Naive B cell (primary cell): Measurements from ENCODE around the gene GPC3. TPM values are rescaled to one million over a fixed set of nuclear protein-coding genes. Genes with fewer than 3 reads are reported as not detected.
"Not testable (repeated sequence)": the region's sequence is repeated elsewhere in the genome, so short reads cannot be mapped to it uniquely, and the experiment has no call there.

Experiments used
- ATAC-seq, 2 donors: fragments of 150-1000 bp; cut with Tn5 transposase; 2 replicates each; pipeline ENCODE4 v1.10.0; 2021; ENCODE audit warnings: low read depth in 2 of 2, mild to moderate bottlenecking in 2 of 2, moderate library complexity in 2 of 2
- DNase-seq: peaks from one replicate; pipeline ENCODE4 v3.0.0; 2022
- H3K27ac Mint-ChIP-seq, 6 donors: one replicate each; pipeline ENCODE4 v1.8.0; 2020 to 2022; ENCODE audit warnings: mild to moderate bottlenecking in 6 of 6, mixed read lengths in 6 of 6, moderate library complexity in 5 of 6, inconsistent platforms in 2 of 6
- H3K27me3 Mint-ChIP-seq, 3 donors: one replicate each; pipeline ENCODE4 v1.8.0; 2021 to 2022; ENCODE audit warnings: mixed read lengths in 3 of 3, mild to moderate bottlenecking in 1 of 3
- H3K36me3 Mint-ChIP-seq, 2 donors: one replicate each; pipeline ENCODE4 v1.8.0; 2020 to 2022; ENCODE audit warnings: mixed read lengths in 2 of 2, inconsistent platforms in 1 of 2, mild to moderate bottlenecking in 1 of 2
- H3K4me1 Mint-ChIP-seq, 3 donors: one replicate each; pipeline ENCODE4 v1.8.0; 2020 to 2022; ENCODE audit warnings: mixed read lengths in 3 of 3, inconsistent platforms in 1 of 3, mild to moderate bottlenecking in 1 of 3, moderate library complexity in 1 of 3
- H3K4me3 Mint-ChIP-seq, 8 donors: one replicate each; pipeline ENCODE4 v1.8.0; 2020 to 2022; ENCODE audit warnings: mild to moderate bottlenecking in 8 of 8, mixed read lengths in 8 of 8, moderate library complexity in 8 of 8, inconsistent platforms in 2 of 8
- H3K9me3 Mint-ChIP-seq, 7 donors: one replicate each; pipeline ENCODE4 v1.8.0; 2020 to 2022; ENCODE audit warnings: mixed read lengths in 7 of 7, mild to moderate bottlenecking in 5 of 7, inconsistent platforms in 2 of 7, moderate library complexity in 1 of 7
- polyA plus RNA-seq, 6 donors: library from polyadenylated mRNA; unstranded; fragments of 300-500 nt; fragmentation: Illumina TruSeq; gene quantifications; one replicate each; pipeline ENCODE4 v1.2.3, GENCODE V29; 2021; ENCODE audit warnings: low read depth in 6 of 6

GPC3 gene
- polyA plus RNA-seq, 6 donors from 2014 or later = not detected

- Mint-ChIP-seq H3K27me3 (peaks cover 0 to 12% (median 6%) of the 10 kb centered on the region in 3 donors), H3K27ac (no peak overlapping the region), H3K4me3 (no peak overlapping the region), H3K9me3 (peaks cover 0 to 7% (median 0%) of the 10 kb centered on the region in 7 donors), H3K36me3 (no peaks in the 10 kb centered on the region), H3K4me1 (no peaks in the 10 kb centered on the region)
- DNase-seq = no peak
- ATAC-seq = no peak
Observed at GRCh38 chrX:134010690-134011089, 25.3 kb upstream of the GPC3 start.

GRCh38 chrX:134007716-134008115, 22.3 kb upstream of the GPC3 start:
- ATAC-seq (no peak), DNase-seq (no peak)
- Mint-ChIP-seq H3K27me3 (peaks cover 5 to 33% (median 17%) of the 10 kb centered on the region in 3 donors), H3K9me3 (peaks cover 0 to 7% (median 0%) of the 10 kb centered on the region in 7 donors), H3K27ac (no peak overlapping the region), H3K4me3 (no peak overlapping the region), H3K36me3 (no peaks in the 10 kb centered on the region), H3K4me1 (no peaks in the 10 kb centered on the region)

DNA sequence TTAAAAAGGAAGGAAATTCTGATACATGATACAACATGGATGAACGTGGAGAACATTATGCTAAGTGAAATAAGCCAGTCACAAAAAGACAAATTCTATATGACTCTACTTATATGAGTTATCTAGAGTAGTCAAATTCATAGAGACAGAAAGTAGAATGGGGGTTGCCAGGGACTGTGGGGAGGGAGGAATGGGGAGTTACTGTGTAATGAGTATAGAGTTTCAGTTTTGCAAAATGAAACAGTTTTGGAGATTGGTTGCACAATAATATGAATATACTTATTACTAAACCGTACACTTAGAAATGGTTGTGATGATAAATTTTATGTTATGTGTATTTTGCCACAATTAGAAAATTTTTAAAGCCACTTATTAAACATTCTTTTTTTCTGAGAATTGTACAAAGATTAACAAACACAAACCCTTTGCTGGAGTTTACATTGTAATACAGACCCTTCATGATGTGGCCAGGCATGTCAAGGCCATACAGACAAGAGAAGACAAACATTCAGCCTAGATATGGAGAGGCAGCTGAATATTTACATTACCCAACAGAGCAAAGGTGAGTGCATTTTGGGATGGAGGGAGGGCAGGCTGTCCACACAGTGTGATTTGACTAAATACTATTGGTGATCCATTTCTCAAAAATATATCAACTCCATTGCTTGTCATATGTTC, 21.2 kb upstream of the GPC3 start:
- no peak for ATAC-seq
- H3K27ac Mint-ChIP-seq = no peak overlapping the region
- H3K9me3 Mint-ChIP-seq = no peaks in the 10 kb centered on the region
- no peak for DNase-seq
- H3K4me3 Mint-ChIP-seq = no peak overlapping the region
- no peaks in the 10 kb centered on the region for H3K36me3 Mint-ChIP-seq
- no peaks in the 10 kb centered on the region for H3K4me1 Mint-ChIP-seq
- peaks cover 6 to 31% (median 12%) of the 10 kb centered on the region in 3 donors for H3K27me3 Mint-ChIP-seq

GRCh38 chrX:134004084-134004483, 18.7 kb upstream of the GPC3 start:
- no peak overlapping the region for H3K4me3 Mint-ChIP-seq
- no peak for ATAC-seq
- no peak for DNase-seq
- H3K4me1 Mint-ChIP-seq = no peaks in the 10 kb centered on the region
- peaks cover 11 to 37% (median 16%) of the 10 kb centered on the region in 3 donors for H3K27me3 Mint-ChIP-seq
- no peak overlapping the region for H3K27ac Mint-ChIP-seq
- H3K36me3 Mint-ChIP-seq = no peaks in the 10 kb centered on the region
- no peaks in the 10 kb centered on the region for H3K9me3 Mint-ChIP-seq

DNA sequence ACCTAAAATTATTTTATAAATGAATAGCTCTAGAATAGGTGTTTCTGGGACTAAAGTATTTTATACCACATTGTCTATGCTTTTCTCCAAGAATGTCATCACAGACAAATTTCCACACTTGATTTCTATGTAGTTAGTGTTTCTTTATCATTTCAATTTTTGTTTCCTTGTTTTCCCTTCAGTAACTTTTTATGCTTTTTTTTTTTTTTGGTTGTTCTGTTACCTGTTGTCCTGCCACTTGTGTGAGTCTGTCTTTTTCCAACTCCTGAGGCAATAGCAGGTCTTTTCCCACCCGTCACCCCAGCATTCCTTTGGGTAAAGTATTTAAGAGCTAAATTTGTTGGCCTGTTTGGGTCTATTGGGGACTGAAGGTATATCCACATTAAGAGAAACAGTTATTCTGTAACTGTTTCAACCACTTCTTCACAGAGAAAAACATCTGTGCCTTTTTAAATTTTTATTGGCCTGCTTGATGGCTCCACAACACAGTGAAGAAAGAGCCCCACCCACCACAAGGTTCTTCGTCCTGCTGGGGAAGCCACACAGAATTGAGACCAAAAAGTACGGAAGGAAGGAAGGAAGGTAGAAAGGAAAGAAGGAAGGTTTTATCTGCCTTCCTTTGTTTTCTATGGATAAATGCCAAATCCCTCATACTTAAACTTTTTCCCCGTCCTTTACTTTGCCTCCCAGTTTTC, 17.7 kb upstream of the GPC3 start:
- DNase-seq (no peak), ATAC-seq (no peak)
- Mint-ChIP-seq H3K27me3 (peaks cover 11 to 30% (median 16%) of the 10 kb centered on the region in 3 donors), H3K36me3 (no peaks in the 10 kb centered on the region), H3K27ac (no peak overlapping the region), H3K4me3 (no peak overlapping the region), H3K9me3 (no peaks in the 10 kb centered on the region), H3K4me1 (no peaks in the 10 kb centered on the region)

DNA sequence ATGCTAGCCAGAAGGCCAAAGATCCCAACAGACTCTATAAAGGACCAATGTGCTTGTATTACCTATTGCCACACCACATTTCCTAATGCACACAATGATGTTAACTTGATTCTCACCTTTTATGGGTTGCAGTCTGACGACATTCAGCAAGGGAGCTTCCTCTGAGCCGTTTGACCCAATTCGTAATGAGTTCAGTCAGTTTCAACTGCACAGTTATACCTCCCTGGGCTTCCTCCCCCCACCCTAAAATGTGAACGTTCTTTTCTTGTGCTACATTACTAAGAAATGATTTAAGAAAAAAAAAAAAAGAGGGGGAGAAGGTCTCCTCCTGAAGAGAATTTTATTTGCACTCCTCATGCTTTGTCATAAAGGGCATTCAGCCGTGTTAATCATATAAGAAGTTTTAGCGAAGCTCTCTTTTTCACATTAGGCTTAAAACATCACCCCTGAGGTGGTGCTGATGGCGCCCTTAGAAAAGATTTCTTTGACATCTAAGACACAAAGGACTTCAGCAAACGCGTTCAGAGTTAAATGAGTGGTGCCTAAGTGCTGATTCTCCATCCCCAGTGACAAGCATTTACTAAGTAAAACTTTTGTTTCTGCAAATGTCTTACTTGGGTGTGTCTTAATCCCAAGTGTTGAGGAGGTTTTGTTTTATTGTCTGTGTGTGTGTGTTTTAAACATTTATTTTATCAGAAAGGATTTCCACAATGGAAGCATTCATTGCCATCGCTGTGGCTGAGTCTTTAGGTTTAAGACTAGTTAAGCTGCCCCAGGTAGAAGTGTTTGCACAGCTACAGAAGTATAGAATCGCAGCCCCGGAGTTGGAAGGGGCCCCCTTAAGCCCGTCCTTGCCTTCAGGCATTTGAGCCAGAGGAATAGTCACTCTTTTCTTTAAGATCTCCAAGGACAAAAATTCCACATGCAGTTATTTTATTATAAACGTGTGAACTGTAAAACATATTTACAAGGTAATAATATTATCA, 15.2 kb upstream of the GPC3 start:
- Mint-ChIP-seq H3K4me1 (no peaks in the 10 kb centered on the region), H3K27ac (no peak overlapping the region), H3K36me3 (no peaks in the 10 kb centered on the region), H3K9me3 (peaks cover 0 to 2% (median 0%) of the 10 kb centered on the region in 7 donors), H3K4me3 (no peak overlapping the region), H3K27me3 (peaks cover 17 to 50% (median 20%) of the 10 kb centered on the region in 3 donors)
- no peak for DNase-seq
- ATAC-seq = no peak

DNA sequence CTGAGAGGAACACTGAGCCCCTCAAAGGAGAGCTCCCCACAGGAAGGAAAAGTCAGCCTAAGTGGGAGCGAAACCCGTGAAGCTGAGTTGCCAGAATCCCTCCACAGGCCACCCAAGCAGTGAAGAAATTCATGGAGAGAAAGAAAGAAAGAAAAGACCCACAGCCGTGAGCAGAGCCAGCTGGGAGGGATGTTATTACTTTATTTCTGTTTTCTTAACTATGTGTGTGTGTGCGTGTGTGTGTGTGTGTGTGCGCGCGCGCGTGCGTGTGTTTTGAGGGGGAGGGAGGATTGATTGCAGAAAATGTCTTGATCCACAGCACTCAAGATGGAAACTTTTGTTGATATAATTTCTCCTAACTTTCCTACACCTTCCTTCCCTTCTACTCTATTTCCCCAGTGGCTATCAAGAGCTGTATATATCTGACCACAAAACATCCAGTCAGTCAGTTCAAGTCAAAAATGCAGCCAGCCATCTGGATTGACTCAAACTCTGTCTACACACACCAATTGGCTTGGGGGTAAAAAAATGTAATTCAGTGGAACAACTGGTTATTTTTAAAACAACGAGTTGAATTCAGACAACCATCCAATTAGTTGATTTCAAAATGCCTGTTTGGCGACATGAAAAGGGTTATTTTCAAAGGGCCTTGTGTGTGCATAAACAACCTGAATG, 13.8 kb upstream of the GPC3 start:
- no peaks in the 10 kb centered on the region for H3K36me3 Mint-ChIP-seq
- H3K27me3 Mint-ChIP-seq = peaks cover 14 to 43% (median 15%) of the 10 kb centered on the region in 3 donors
- no peak overlapping the region for H3K27ac Mint-ChIP-seq
- H3K4me3 Mint-ChIP-seq = no peak overlapping the region
- peaks cover 0 to 2% (median 0%) of the 10 kb centered on the region in 7 donors for H3K9me3 Mint-ChIP-seq
- ATAC-seq (no peak), DNase-seq (no peak)
- H3K4me1 Mint-ChIP-seq = no peaks in the 10 kb centered on the region

- DNase-seq (no peak), ATAC-seq (no peak)
- Mint-ChIP-seq H3K27me3 (peaks cover 6 to 28% (median 15%) of the 10 kb centered on the region in 3 donors), H3K4me1 (no peaks in the 10 kb centered on the region), H3K36me3 (no peaks in the 10 kb centered on the region), H3K27ac (no peak overlapping the region), H3K4me3 (no peak overlapping the region), H3K9me3 (peaks cover 0 to 2% (median 0%) of the 10 kb centered on the region in 7 donors)
Observed at GRCh38 chrX:133995759-133996158, 10.4 kb upstream of the GPC3 start.

DNA sequence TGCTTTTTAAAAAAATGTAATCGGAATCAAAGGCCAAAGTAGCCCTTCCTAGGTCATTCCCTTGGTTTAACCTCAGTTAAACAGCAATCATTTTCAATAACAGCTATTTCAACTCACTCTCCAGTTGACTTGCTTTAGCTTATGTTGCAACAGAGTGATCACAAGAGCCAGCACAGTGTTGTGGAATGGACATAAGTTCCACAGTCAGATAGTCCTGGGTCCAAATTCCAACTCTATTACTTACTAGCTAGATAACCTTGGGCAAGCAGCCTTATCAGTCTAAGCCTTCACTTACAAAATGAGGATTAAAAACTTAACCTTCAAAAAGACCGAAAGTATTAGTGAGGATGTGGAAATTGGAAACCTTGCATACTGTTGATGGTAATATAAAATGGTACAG, 9.2 kb upstream of the GPC3 start:
- Mint-ChIP-seq H3K36me3 (no peaks in the 10 kb centered on the region), H3K4me3 (no peak overlapping the region), H3K27ac (no peak overlapping the region), H3K4me1 (no peaks in the 10 kb centered on the region), H3K27me3 (peaks cover 6 to 35% (median 15%) of the 10 kb centered on the region in 3 donors), H3K9me3 (peaks cover 0 to 2% (median 0%) of the 10 kb centered on the region in 7 donors)
- no peak for DNase-seq
- ATAC-seq = no peak

DNA sequence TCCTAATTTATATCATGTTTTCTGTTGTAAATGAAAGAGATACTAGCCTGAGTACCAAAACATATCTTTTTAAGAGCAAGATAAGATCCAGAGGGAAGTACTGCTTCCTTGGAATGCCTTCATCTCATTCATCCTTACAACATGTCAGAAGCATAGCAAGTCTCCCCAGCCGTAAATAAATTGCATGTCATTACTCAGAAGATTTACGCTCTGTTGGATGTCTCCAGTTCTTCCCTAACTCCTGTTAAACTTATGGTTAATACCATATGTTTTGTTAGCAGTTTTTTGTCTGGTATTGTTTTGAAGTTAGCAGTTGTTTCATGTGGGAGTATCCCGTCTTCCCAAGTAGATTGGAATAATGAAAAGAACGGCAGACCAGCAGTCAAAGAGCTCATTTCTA, 7.5 kb upstream of the GPC3 start:
- Mint-ChIP-seq H3K27me3 (peaks cover 6 to 36% (median 13%) of the 10 kb centered on the region in 3 donors), H3K4me1 (no peaks in the 10 kb centered on the region), H3K27ac (no peak overlapping the region), H3K36me3 (no peaks in the 10 kb centered on the region), H3K4me3 (no peak overlapping the region), H3K9me3 (peaks cover 0 to 2% (median 0%) of the 10 kb centered on the region in 7 donors)
- DNase-seq (no peak), ATAC-seq (no peak)

DNA sequence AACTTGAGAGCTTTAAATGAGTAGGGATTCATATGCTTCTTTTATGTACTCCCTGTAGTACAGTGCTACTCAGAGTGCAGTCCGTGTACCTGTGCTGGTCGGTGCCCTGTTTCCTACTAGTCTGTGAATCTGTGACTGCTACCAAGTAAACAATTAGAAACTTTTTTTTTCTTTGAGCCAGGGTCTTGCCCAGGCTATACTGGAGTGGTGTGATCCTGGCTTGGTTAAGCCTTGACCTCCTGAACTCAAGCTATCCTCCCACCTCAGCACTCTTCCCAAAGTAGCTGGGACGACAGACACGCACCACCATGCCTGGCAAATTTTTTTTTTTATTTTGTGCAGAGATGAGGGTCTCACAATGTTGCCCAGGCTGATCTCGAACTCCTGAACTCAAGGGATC, 6.4 kb upstream of the GPC3 start:
- Mint-ChIP-seq H3K4me3 (no peak overlapping the region), H3K9me3 (peaks cover 0 to 4% (median 0%) of the 10 kb centered on the region in 7 donors), H3K4me1 (no peaks in the 10 kb centered on the region), H3K27ac (no peak overlapping the region), H3K36me3 (no peaks in the 10 kb centered on the region), H3K27me3 (peaks cover 9 to 36% (median 17%) of the 10 kb centered on the region in 3 donors)
- DNase-seq (no peak), ATAC-seq (no peak)

- H3K36me3 Mint-ChIP-seq, H3K4me1 Mint-ChIP-seq, H3K9me3 Mint-ChIP-seq, H3K4me3 Mint-ChIP-seq, DNase-seq, ATAC-seq: not testable (repeated sequence)
- peaks cover 10 to 31% (median 14%) of the 10 kb centered on the region in 3 donors for H3K27me3 Mint-ChIP-seq
- peak overlapping the region in 1 of 6 donors; percentile 47 for H3K27ac Mint-ChIP-seq
Observed at GRCh38 chrX:133991057-133991456, 5.7 kb upstream of the GPC3 start.

DNA sequence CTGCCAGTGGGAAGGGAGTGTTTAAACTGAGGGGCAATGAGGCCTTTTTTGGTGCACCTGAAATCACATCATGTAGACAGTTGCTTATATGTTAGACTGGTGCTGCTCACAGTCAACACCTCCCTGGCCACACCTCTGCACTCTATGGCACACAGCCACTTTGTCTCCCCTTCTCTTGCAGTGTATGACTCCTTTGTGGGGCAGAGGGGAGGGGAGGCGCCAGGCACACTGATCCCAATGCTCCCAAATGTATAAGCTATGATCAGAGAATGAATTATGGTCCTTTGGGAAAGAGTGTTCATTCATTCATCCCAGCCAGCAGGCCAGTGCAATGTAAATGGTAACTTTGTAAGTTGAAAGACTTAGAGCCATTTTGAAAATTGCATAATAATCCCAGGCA, 4.6 kb upstream of the GPC3 start:
- Mint-ChIP-seq H3K4me1 (no peaks in the 10 kb centered on the region), H3K27ac (no peak overlapping the region), H3K9me3 (peaks cover 0 to 2% (median 0%) of the 10 kb centered on the region in 7 donors), H3K36me3 (no peaks in the 10 kb centered on the region), H3K4me3 (no peak overlapping the region), H3K27me3 (peaks cover 10 to 31% (median 17%) of the 10 kb centered on the region in 3 donors)
- no peak for ATAC-seq
- DNase-seq = no peak
